ENCODE data around the gene PLEKHF1.

DNA sequence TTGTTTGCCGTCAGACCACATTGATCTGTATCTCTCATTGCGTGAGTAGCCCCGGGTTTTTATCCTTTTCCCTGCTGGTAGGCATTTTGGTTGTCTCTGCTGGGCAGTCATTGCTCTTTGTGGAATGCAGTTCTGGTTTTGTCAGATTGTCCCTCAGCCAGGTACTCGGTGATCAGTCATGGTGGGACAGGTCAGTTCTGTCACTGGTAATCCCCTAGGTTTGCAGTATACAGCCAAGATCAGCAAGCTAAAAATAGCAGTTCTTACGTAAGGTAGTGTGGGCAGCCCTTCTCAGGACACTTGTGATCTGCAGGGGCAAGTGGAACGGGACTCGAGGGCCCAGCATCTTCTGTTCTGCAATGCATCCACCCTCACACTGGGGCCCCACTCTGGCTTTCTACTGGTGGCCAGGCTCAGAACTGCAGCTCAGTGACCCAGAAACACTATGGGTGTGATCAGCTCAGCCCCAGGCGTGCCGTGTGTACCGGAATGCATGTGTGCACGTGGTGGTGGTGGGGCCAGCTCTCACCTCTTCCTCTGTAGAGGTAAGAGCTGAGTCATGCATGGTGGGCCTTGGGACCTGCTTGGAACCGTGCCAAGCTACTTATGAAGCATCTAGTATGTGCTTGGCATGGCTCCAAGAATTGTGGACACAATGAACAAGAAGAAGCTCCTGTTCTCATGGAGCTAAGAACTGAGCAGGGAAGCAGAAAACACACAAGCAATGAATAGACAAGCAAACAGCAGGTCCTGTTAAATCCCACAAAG is 6.3 kb downstream of the PLEKHF1 start:
- TF ChIP-seq, protein P1, sequence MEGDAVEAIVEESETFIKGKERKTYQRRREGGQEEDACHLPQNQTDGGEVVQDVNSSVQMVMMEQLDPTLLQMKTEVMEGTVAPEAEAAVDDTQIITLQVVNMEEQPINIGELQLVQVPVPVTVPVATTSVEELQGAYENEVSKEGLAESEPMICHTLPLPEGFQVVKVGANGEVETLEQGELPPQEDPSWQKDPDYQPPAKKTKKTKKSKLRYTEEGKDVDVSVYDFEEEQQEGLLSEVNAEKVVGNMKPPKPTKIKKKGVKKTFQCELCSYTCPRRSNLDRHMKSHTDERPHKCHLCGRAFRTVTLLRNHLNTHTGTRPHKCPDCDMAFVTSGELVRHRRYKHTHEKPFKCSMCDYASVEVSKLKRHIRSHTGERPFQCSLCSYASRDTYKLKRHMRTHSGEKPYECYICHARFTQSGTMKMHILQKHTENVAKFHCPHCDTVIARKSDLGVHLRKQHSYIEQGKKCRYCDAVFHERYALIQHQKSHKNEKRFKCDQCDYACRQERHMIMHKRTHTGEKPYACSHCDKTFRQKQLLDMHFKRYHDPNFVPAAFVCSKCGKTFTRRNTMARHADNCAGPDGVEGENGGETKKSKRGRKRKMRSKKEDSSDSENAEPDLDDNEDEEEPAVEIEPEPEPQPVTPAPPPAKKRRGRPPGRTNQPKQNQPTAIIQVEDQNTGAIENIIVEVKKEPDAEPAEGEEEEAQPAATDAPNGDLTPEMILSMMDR (IDR thresholded peaks at IDR 0.05 in 4 of 5, conservative IDR thresholded peaks at IDR 0.05 in 1 of 5), result peak; percentile 46 to 78 (median 52)
- peak; percentile 51 to 79 for TF ChIP-seq POLR2A (IDR thresholded peaks at IDR 0.05)

All from gastrocnemius medialis (tissue), 4 donors.